HG03139 (cell line): ENCODE data around the gene FBXO31.
A peak's percentile ranks its signal among the peaks of the same experiment; 100 is the strongest.
"Not testable (repeated sequence)": the region's sequence is repeated elsewhere in the genome, so short reads cannot be mapped to it uniquely, and the experiment has no call there.

Experiments used
- ATAC-seq: cut with Tn5 transposase; IDR thresholded peaks from one replicate; pipeline ENCODE4 v1.9.1; 2021; ENCODE audit not compliant: unreplicated experiment

The FBXO31 gene

DNA sequence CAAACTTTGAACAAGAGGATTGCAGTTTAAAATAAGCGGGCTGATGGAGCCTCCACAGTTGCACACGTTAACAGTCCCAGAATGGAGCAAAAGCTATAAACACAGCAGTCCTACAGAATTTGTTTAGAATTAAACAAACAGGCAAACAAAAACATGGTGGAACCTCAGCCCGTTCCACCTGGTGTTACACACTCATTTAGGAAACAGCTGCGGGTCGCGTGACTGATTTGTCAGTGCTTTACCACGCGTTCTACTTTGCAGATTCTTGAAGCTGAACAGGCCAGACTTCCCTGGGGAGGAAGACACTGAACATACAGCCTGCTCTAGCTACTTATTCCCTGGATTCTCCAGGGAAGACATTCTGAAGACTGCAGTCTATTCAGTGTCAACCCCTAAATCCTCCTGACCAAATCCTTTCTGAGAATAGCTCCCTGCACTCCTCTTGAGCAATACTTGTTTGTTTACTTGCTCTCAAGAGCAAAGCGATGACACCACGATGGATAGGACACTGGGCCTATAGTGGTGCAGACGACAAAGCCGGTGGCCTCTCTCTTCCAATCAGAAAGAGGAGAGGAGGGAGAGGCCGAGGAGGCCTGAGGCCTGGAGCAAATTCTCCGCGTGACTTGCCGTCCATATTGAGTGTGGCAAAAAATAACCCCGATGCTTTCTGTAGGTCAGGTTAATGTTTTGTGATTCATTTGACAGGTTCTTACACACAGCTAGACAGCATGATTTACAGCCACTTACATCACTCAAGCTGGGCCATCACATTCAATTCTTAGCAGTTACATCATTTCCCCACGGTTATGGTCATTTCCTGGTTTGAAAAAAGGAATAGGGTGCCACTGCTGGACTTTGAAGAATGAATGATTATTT is 4.6 kb upstream of the FBXO31 start:
- peak; percentile 42 for ATAC-seq

DNA sequence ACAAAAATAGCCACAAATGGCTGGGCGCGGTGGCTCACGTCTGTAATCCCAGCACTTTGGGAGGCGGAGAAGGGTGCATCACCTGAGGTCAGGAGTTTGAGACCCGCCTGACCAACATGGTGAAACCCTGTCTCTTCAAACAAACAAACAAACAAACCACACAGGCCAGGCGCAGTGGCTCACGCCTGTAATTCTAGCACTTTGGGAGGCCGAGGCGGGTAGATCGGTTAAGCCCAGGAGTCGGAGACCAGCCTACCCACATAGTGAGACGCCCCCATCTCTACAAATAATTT is 1.2 kb upstream of the FBXO31 start:
- not testable (repeated sequence) for ATAC-seq

DNA sequence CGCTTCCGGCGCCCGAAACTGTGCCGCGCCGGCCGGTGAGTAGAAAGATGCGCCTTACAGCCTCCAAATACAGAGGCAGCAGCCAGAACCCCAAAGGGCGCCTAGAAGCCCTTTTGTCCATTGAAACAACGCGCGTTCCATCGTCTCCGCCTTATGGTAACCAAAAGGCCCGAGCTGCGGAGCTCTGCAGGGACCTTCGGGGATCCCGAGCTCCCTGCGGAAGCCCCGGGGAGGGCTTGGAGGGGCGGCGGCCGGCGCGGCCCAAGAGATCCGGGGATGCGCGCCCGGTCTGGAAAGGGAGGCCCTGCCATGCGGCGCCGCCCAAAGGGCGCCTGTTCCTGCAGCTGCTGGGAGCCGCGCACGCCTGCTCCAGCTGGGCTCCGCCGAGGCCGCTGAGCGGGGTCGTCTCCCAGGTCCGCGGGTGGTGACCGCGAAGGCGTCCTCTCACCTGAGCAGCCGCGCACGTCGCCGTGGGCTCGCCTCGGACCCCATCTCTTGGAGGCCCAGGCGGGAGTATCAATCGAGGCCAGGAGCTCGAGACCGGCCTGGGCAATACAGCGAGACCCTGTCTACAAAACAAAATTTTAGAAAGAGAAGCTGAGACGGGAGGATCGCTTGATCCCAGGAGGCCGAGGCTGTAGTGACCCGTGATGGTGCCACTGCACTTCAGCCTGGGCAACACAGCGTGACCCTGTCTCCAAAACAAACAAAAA is 742 bp upstream of the FBXO31 start:
- ATAC-seq = no peak

- ATAC-seq = no peak
Measured at GRCh38 chr16:87382023-87382785, 1.4 kb downstream of the FBXO31 start.

GRCh38 chr16:87380881-87381280 is 2.7 kb downstream of the FBXO31 start:
- ATAC-seq = no peak

- no peak for ATAC-seq
Measured at GRCh38 chr16:87380403-87380802, 3.2 kb downstream of the FBXO31 start.

GRCh38 chr16:87379312-87379752 is 4.2 kb downstream of the FBXO31 start:
- ATAC-seq = not testable (repeated sequence)

DNA sequence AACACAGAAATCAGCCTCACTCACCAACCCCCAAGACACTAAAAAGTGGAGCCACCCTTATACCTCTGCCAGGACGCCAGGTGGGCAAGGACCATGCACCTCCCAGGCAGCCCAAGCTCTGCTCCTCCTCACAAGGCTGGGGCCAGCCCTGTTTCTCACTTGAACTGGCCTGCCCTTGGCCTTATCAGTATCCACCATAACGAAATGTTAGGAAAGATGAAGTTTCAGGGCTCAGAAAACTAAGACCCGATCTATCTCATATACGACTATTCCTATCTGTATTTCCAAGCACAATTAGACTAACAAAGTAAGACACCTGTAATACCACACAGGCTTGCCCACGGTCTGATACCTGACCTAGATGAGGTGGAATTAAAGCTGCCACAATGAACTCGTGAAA is 6.9 kb downstream of the FBXO31 start:
- ATAC-seq = no peak

GRCh38 chr16:87375426-87376135 is 8.0 kb downstream of the FBXO31 start:
- ATAC-seq = no peak

GRCh38 chr16:87374313-87374712 is 9.3 kb downstream of the FBXO31 start:
- no peak for ATAC-seq

- ATAC-seq = no peak
Measured at GRCh38 chr16:87372305-87372704, 11.3 kb downstream of the FBXO31 start.

DNA sequence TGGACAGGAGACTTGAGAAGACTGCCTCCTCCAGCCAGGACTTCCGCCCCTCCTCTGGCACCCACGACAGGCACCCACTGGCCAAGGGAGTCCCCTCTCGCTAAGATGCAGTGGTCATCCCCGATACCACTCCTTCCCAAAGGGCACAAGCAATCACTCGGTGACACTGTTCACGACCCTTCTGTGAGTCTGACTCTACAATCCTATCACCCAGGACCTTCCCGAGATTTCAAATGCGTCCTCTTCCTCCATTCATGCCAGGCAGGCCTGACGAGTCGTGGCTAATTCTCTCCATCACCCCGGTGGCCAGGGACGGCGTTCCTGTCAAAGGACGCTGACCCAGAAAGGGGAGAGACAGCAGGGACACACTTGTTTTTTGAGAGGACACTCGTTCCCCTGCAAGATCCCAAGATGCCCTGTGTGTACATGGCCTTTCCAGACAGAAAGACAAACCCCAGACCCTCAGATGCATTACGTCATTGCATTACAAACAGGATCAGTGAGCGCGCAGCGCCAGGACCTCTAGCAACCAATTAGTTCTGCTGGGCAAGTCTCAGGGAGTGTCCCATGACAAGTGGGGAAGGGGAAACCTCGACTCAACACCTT is 12.2 kb downstream of the FBXO31 start:
- no peak for ATAC-seq

- ATAC-seq = no peak
Measured at GRCh38 chr16:87369796-87370719, 13.5 kb downstream of the FBXO31 start.

DNA sequence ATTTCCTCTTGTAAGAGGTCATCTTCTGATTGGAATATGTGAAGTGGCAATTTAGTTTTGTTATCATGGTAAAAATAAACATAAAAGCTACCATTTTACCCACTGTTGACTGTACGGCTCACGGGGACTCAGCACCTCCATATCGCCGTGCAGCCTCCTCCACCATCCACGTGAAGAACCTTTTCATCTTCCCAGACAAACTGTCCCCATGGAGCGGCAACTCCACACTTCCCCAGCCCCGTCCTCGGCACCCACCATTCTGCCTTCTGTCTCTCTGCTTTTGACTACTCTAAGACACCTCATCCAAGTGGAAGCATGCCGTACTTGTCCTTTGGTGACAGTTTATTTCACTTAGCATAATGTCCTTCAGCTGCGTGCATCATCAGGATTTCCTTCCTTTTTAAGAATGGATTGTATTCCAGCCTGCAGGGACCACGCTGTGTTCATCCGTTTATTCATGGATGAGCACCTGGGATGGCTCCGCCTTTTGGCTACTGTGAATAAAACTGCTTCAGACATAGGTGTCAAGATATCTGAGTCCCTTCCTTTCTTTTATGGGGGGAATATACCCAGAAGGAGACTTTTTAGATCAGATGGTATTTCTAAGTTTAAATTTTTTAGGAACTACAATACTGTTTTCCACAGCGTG is 14.3 kb downstream of the FBXO31 start:
- no peak for ATAC-seq

GRCh38 chr16:87368029-87368770 is 15.4 kb downstream of the FBXO31 start:
- ATAC-seq = no peak

DNA sequence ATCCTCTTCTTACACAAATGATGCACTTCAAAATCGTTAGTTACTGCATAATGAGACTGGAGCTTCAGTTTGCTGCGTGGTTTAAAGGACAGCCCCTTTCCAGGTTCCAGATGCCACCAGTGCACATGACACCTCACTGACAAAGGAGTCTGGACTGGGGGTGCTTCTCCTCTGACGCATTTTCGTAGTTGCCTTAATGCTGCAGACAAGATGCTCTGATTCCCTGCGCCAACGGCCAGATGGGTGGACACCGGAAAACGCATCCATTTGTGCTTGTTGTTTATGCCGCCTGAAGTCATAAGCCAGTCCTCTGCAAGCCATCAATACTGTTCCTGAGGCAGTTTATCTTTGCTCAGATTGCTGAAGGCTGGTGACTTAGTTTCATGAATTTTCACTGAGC is 16.0 kb downstream of the FBXO31 start:
- no peak for ATAC-seq

GRCh38 chr16:87366930-87367329 is 16.6 kb downstream of the FBXO31 start:
- ATAC-seq = no peak

DNA sequence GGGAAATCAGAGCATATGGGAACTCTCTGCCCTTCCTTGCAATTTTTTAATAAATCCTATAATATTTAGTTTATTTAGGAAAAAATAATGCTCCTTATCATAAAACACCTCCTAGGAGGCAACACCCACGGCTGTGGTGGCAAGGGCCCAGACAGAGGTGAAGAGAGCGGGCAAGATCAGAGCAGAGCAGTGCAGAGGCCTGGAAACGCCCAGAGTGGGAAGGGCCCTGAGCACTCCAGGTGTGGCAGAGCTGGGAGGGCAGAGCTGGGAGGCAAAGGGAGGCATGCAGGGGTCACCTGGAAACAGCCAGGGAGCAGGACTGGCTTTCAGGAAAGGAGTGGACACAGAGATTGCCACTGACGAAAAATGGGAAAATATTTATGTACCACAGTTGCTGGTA is 17.3 kb downstream of the FBXO31 start:
- ATAC-seq = no peak
